Right atrium auricular region (tissue), 2 donors: Measurements from ENCODE around the gene RNU5D-1. TPM values are rescaled to one million over a fixed set of nuclear protein-coding genes. Genes with fewer than 3 reads are reported as not detected.

Experiments used
- DNase-seq: peaks from one replicate; pipeline ENCODE4 v3.0.0-alpha.2; 2019; ENCODE audit warnings: low spot score
- H3K27ac ChIP-seq, 2 donors: fragments of 200-600 bp; sonication (generic); 1 replicate in 1 of 2; 2 replicates in 1 of 2; pipeline ENCODE4 v1.5.1; 2016 to 2019
- H3K27me3 ChIP-seq, 2 donors: fragments of 200-600 bp; sonication (generic); one replicate each; pipeline versions ENCODE4 v1.5.1 to v1.6.0; 2017 to 2019
- H3K36me3 ChIP-seq: fragments of 200-600 bp; sonication (generic); one replicate; pipeline ENCODE4 v1.5.1; 2016
- H3K4me1 ChIP-seq, 2 donors: fragments of 200-600 bp; sonication (generic); one replicate each; pipeline versions ENCODE4 v1.5.1 to v1.6.0; 2017 to 2019
- H3K4me3 ChIP-seq, 2 donors: fragments of 200-600 bp; sonication (generic); 1 replicate in 1 of 2; 2 replicates in 1 of 2; pipeline ENCODE4 v1.5.1; 2017 to 2019; ENCODE audit warnings: mild to moderate bottlenecking in 1 of 2, moderate library complexity in 1 of 2
- H3K9me3 ChIP-seq, 2 donors: fragments of 200-600 bp; sonication (generic); one replicate each; pipeline ENCODE4 v1.5.1; 2019
- total RNA-seq, 2 donors: library from RNA; depleted of rRNA; stranded (reverse); fragments of >200 nt; gene quantifications; one replicate each; pipeline ENCODE4 v1.1.0, GENCODE V29; 2016
- TF ChIP-seq, protein P1 (sequence below), 2 donors: fragments of 200-600 bp; sonication (generic); IDR thresholded peaks; one replicate each; pipeline ENCODE4 v1.5.1; 2019; ENCODE audit warnings: antibody characterized with exemption in 2 of 2

The RNU5D-1 gene
- total RNA-seq, 2 donors from 2014 or later = not detected

DNA sequence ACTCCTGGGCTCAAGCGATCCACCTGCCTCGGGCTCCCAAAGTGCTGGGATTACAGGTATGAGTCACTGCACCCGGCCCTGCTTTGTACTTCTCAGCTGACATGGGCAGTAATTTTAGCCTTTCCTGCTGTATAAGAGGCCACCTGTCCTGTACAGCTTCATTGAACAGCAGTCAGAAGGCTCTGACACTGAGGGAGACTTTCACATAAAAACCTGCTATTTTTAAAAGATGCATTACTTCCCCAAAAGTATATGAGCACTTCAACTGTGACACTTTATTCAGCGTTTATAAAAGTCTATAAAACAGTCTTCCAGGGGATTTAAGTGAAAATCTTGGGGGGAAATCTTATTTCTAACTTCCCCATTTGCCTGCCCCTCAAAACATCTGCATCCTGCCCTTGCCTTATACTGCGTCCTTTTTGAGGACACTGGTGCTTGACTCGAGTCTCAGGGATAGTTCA, 17.6 kb downstream of the RNU5D-1 start:
- Histone ChIP-seq H3K4me1 (peaks cover 0 to 6% of the 10 kb centered on the region in 2 donors), H3K4me3 (no peak overlapping the region), H3K27ac (no peak overlapping the region), H3K27me3 (no peaks in the 10 kb centered on the region), H3K9me3 (no peaks in the 10 kb centered on the region), H3K36me3 (no peaks in the 10 kb centered on the region)
- TF ChIP-seq, protein P1, sequence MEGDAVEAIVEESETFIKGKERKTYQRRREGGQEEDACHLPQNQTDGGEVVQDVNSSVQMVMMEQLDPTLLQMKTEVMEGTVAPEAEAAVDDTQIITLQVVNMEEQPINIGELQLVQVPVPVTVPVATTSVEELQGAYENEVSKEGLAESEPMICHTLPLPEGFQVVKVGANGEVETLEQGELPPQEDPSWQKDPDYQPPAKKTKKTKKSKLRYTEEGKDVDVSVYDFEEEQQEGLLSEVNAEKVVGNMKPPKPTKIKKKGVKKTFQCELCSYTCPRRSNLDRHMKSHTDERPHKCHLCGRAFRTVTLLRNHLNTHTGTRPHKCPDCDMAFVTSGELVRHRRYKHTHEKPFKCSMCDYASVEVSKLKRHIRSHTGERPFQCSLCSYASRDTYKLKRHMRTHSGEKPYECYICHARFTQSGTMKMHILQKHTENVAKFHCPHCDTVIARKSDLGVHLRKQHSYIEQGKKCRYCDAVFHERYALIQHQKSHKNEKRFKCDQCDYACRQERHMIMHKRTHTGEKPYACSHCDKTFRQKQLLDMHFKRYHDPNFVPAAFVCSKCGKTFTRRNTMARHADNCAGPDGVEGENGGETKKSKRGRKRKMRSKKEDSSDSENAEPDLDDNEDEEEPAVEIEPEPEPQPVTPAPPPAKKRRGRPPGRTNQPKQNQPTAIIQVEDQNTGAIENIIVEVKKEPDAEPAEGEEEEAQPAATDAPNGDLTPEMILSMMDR (IDR thresholded peaks at IDR 0.05) = no peak
- DNase-seq = no peak

DNA sequence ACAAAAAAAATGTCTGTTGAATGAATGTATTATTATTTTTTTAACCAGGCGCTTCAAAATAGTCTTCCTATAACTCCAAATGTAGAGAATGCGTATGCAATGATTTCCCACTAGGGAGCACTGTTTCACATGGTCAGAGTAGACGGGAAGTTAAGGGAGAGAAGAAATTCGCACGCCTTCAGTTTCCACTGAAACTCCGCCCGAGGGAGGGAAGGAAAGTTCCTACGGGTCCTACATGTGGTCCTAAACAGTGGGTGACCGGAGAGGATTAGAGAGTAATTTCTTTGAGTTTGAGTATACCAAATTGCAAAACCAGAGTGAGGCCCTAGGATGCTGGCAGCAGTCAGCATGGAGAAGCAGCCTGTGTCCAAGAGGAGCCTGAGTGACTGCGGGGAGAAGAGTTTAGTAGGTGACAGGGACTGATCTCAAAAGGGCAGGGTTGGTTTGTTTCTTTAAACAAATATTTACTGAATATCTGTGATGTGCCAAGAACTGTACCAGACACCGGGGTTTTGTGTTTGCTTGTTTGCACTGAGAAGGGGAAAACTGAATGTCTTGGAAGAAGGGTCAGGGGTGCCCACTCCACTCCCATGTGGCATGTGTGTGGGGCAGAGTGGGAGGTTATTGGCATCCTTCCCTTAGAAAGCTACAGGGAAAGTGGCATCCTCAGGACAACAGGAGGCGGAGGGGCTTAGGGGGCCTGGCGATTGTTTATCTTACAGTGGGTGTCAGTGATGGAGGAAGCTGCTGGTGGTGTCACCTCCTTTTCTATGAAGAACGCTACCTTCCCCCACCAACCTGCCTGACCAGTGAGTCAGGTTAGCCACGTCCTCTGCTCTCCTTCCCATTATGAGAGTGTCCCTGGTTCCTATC, 22.8 kb downstream of the RNU5D-1 start:
- H3K27ac ChIP-seq = no peak overlapping the region
- H3K9me3 ChIP-seq = no peaks in the 10 kb centered on the region
- H3K4me3 ChIP-seq = no peak overlapping the region
- no peaks in the 10 kb centered on the region for H3K27me3 ChIP-seq
- no peak for DNase-seq
- TF ChIP-seq, protein P1 (IDR thresholded peaks at IDR 0.05) = peak; percentile 44 to 71
- H3K4me1 ChIP-seq = no peaks in the 10 kb centered on the region
- H3K36me3 ChIP-seq = no peaks in the 10 kb centered on the region

DNA sequence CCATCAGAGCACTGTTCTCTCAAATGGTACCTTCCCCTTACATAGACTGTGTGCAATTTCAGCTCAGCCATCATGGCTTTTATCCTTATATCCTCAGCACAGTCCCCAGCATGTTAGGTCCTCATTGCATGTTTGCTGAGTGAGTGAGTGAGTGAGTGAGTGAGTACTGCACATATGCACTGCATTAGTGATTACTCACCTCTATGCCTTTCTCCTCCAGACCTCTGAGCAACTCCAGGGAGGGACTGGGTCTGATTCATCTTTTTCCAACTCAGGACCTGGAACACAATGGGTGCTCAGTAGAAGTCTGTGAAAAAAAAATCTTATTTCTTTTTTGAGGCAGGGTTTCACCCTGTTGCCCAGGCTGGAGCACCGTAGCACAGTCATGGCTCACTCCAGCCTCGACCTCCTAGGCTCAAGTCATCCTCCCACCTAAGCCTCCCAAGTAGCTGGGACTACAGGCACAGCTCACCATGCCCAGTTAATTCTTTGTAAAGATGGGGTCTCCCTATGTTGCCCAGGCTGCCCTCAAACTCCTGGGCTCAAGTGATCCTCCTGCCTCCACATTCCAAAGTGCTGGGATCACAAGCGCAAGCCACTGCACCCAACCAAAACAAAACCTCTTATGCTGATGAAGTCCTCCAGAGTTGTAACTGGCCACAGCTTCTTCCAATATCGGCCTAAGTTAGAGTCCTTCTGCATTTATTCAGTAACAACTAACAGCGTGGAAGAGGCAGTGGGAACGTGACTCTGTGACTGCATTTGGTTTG, 23.7 kb downstream of the RNU5D-1 start:
- no peak for DNase-seq
- Histone ChIP-seq H3K36me3 (no peaks in the 10 kb centered on the region), H3K27ac (no peak overlapping the region), H3K4me1 (no peaks in the 10 kb centered on the region), H3K9me3 (no peaks in the 10 kb centered on the region), H3K4me3 (no peak overlapping the region), H3K27me3 (no peaks in the 10 kb centered on the region)
- TF ChIP-seq, protein P1 (IDR thresholded peaks at IDR 0.05) = no peak

- Histone ChIP-seq H3K9me3 (no peaks in the 10 kb centered on the region), H3K27me3 (no peaks in the 10 kb centered on the region), H3K4me1 (no peaks in the 10 kb centered on the region), H3K27ac (no peak overlapping the region), H3K4me3 (no peak overlapping the region), H3K36me3 (no peaks in the 10 kb centered on the region)
- TF ChIP-seq, protein P1 (IDR thresholded peaks at IDR 0.05) = no peak
- no peak for DNase-seq
Measured at GRCh38 chr1:44705938-44706337, 25.0 kb downstream of the RNU5D-1 start.

- Histone ChIP-seq H3K9me3 (no peaks in the 10 kb centered on the region), H3K27ac (no peak overlapping the region), H3K27me3 (no peaks in the 10 kb centered on the region), H3K4me1 (no peaks in the 10 kb centered on the region), H3K4me3 (no peak overlapping the region), H3K36me3 (no peaks in the 10 kb centered on the region)
- DNase-seq = no peak
- TF ChIP-seq, protein P1 (IDR thresholded peaks at IDR 0.05) = no peak
Measured at GRCh38 chr1:44705470-44705869, 25.5 kb downstream of the RNU5D-1 start.
